NOMO-1 treated with DMSO at 0.1 percent for 48 hours (cell line): ENCODE results near the gene GLI3.

Source experiments
- DNase-seq: peaks from one replicate; lab custom pipeline; 2025; ENCODE audit not compliant: unreplicated experiment; lab: John Stamatoyannopoulos, UW

The GLI3 gene

GRCh38 chr7:42176724-42177101, 60.3 kb downstream of the GLI3 start:
- DNase-seq: no peak

- DNase-seq: no peak
These were observed 60.9 kb downstream of the GLI3 start for GRCh38 chr7:42175834-42176723.

DNA sequence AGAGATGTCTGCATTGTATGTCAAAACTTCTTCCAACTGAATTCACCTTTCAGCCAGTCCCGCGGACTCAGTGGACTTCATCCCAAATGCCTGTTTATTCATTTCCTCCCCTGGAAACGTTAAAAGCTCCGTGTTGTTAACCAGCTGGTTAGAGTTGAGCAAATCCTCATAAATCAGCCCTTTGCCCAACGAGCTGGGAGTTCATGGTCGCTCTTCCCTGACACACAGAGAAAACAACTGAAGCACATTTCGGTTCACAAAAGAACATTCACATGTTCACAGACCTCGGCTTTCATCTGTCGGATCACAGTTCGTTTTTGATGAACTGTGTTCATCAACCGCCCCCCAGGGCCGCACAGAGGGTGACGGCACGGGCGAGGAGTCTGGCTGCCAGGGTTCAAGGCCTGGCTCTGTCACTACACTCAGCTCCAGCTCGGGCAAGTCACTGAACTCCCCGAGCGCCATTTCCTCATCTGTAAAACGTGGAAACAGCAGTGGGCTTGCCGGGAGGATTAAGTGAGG, 62.6 kb downstream of the GLI3 start:
- DNase-seq: no peak

DNA sequence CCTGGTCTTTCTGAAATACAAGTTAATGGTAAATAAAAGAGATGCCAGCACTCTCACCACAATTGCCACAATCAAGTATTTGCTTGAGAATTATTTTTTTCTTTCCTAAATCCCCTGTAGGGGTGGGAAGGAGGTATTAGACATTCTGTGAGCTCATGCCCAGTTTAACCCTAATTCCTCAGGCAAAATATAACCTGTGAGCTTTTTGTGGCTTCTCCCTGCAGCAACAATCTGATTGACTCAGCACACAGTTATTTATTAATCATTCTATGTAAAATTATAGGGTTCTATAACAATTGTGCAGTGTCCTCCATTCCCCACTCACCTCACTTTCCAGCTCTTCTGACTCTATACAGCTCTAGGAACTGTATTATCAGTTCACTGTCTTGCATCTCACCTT, 66.3 kb downstream of the GLI3 start:
- no peak for DNase-seq

- DNase-seq: no peak
These were observed 68.5 kb downstream of the GLI3 start for GRCh38 chr7:42168512-42168911.

DNA sequence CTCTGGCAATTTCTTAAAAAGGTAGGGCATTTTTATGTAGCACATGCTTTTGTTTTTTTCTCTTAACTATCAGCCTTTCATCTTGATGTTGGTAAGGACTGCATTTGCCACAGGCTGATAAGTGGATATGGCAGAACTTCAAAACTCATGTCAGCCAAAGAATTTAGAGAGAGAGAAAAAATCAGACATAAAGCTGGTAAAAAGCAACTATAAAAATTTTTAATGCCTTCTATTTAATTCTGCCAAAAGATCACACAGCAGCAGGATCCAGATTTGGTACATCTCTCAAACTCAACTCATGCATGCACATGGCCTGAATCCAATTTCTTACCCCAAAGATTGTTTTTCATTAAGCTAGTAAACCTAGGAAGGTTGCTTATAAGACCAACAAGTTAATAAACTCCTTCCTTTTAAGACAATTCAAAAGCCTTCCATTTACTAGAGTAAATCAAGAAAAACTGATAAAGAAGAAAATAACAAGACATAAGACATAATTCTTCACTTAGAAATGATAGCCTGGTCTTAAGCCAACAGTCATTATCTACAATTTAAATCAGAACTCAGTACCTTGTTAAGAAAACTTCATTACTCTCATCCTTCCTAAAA, 69.3 kb downstream of the GLI3 start:
- DNase-seq: no peak

- DNase-seq: no peak
These were observed 69.8 kb downstream of the GLI3 start for GRCh38 chr7:42167206-42167605.

DNA sequence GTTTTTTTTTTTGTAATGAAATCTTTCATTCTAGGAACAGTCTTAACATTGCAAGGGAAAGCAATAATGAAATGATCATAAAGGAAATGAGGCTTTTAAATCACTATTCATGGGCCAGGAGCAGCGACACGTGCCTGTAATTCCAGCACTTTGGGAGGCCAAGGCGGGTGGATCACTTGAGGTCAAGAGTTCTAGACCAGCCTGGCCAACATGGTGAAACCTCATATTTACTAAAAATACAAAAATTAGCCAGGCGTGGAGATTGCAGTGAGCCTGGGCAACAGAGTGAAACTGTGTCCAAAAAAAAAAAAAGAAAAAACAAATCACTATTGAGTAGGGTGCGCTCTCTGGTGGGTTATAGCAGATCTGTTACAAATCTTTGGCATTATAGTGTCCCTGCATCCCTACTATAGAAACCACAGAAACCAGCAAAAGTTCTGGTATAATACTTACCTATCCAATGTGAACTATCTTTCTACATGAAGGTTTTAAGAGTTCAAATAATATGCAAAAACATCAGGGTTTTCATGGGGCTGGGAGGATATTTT, 72.1 kb downstream of the GLI3 start:
- DNase-seq: no peak

DNA sequence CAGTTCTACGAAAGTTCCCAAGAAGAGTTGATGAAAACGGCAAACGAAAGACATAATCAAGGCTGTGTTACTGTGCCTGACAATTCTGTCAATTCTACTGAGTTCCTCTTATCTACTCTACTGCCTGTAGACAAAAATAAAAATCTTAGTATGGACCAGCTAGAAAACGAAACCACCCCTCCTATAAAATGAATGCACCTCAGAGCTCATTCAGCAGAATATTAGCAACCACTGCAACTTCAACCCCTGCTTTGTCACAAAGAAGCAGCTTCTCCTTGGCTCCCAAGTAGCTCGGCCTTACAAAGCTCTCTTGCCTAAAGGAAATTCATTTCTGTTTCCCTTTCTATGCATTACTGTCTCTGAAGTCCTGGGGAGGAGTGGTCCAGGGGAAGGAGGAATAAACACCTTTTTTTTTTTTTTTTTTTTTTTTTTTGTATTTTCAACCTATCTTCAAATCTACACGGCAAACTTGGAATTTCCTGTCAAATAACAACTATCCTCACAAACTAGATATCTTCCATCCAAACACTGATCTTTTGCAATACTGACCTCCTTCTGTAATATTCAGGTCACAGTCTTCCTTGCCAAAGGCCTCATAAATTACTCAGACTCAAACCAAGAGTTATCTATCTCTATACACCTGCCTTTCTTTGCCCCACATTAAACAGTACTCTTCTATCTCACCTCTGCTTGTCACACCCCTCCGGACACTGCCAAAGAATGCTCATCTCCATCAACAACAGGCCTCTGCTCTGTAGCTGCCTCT, 74.3 kb downstream of the GLI3 start:
- DNase-seq: no peak

DNA sequence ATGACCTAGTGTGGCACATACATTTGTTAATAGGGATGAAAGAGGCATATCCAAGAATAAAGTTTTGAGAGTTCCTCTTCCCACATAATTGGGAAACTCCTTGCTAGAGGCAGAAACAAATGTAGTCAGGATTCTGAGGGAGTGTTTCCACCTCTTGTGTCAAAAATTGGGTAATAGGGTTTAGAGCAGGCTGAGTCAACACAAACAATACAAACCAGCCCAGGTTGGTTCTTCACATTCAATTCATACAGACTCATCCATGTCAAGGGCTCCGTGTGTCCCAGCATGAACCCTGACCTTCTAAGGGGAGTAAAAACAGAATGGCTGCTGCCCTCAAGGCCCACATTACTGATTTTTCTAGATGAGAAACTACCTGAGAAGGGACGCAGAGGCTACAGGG, 75.3 kb downstream of the GLI3 start:
- no peak for DNase-seq

DNA sequence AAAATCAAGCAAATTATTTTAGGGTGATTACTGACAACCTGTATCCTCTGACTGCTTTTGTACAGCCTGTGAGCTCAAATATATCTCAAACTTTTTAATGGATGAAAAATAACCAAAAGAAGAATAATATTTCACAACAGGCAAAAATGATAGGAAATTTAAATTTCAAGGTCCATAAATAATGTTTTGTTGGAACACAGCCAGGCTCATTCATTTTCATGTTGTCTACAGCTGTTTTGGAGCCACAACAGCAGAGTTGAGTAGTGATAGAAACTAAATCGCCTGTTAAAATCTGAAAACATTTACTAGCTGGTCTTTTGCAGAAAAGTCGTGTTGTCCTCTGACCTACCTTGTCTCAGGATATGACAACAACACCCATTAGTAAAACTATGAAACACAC, 75.9 kb downstream of the GLI3 start:
- no peak for DNase-seq

GRCh38 chr7:42159130-42159529, 77.9 kb downstream of the GLI3 start:
- no peak for DNase-seq

- DNase-seq: no peak
These were observed 79.9 kb downstream of the GLI3 start for GRCh38 chr7:42156967-42157721.

DNA sequence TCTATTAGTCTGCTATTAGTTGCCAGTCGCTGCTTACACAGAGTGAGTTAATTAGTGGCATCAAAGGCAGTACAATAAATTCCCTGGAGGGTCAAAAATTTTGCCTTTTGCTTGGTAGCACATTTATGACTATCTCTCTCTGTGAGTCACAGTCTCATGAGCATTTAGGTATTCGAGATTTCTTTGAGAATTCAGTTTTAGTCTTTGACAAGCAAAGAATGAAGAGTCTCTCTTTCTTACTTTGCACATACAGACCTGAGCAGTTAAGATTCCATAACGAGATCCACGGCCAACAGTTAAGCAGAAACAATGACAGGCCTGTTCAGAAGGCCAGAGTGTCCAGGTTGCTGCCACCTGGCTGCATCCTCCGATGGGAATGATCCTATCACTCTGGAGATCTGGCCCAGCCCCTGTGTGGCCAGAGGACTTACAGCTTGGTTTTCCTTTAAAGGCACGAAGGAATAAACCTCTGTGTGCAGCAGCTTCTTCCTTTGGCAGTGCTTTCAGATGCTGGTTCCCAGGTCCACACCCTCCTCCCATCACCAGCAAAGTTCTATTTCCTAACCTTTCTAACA, 80.6 kb downstream of the GLI3 start:
- DNase-seq: no peak

- no peak for DNase-seq
These were observed 81.3 kb downstream of the GLI3 start for GRCh38 chr7:42155584-42156290.

DNA sequence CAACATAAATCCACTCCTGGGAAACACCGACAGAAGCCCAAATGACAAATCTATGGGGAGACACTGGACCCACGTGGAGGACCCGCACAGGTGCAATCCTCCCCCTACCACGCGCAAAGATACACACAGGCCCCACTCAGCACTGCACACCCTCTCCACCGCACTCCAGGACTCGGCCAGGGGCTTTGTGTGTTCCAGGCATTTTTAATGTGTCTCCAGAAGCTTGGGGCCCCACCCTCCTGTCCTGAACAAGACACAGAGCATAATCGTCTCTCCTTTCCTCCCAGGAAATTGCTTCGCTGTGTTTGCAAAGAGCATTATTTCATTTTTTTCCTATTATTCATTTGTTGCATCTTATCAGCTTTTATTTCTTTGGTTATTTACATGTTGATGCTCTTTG, 82.8 kb downstream of the GLI3 start:
- no peak for DNase-seq

DNA sequence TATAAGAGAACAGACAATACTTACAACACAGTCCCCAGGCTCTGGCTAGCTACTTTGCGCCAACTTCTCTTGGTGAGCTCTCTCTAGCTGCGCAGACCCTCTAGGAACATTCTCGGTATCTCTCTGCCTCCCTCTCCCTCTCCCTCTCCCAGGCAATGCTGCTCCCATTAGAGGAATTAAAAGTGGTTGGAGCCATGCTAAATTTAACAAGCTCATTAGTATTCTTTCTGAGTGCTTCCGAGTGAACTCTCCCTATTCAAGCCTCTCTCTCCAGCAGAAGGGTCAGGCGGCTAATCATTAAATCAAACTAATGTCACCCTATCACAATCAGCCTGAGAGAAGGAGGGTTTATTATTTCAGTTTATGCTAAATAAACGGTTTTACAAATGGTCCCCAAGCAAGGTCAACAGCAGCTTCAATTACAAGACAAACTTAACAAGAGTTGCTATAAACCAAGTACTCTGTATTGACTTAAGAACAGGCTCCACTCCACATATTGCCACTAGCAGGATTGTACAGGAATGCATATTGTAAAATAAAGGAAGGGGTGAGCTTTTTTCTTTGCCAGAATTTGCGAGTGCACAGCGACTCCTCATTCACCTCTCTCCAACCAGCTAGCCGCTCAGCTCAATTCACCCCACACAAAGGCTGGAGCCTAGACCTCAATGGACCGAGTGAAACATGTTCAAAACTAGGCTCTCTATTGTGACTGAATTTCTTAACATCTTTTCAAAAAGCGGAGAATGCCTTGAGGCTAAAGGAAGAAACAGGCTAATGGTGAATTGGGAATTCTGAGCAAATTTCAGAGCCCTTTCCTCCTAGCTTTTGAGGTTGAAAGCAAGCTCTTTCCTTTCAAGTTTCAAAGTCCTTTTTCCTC, 84.4 kb downstream of the GLI3 start:
- no peak for DNase-seq

GRCh38 chr7:42151309-42151708, 85.7 kb downstream of the GLI3 start:
- no peak for DNase-seq

DNA sequence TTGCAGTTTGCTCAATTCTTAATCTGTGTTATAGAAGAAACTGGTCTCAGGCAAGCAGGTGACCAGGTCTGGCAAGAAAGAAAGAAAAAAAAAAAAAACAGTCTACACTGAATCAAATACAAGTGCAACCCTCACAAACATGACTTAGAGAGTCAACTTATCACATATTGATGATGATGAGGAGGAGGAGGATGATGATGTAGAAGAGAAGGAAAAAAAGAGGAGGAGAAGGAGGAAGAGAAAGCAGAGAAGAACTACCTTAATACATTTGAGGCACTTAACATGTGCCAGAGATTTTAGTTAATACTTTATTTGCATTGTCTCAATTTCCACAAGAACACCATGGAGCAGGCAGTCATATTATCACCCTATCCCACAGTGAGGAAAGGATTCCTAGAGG, 91.5 kb downstream of the GLI3 start:
- no peak for DNase-seq
